Smooth muscle cell (in vitro differentiated cells): ENCODE data around the gene CNTROB. TPM values are rescaled to one million over a fixed set of nuclear protein-coding genes. Genes with fewer than 3 reads are reported as not detected.

ENCODE experiments used
- DNase-seq: peaks from one replicate; lab custom pipeline; 2025; ENCODE audit not compliant: unreplicated experiment; lab: John Stamatoyannopoulos, UW
- H2AFZ ChIP-seq: fragments of 200-600 bp; sonication (generic); 2 replicates; pipeline ENCODE4 v1.6.0; 2016; ENCODE audit warnings: antibody characterized with exemption, low read depth, mild to moderate bottlenecking
- H3F3A ChIP-seq: fragments of 200-600 bp; sonication (generic); 2 replicates; pipeline ENCODE4 v1.6.0; 2017; ENCODE audit warnings: antibody characterized with exemption, low read depth
- H3K27ac ChIP-seq: fragments of 200-600 bp; sonication (generic); 2 replicates; pipeline ENCODE4 v1.5.1; 2016; ENCODE audit warnings: low read depth, mild to moderate bottlenecking
- H3K27me3 ChIP-seq: fragments of 200-600 bp; sonication (generic); 2 replicates; pipeline ENCODE4 v1.6.1; 2016; ENCODE audit warnings: low read depth, mild to moderate bottlenecking
- H3K36me3 ChIP-seq: fragments of 200-600 bp; sonication (generic); 2 replicates; pipeline ENCODE4 v1.5.1; 2016; ENCODE audit warnings: low read depth
- H3K4me1 ChIP-seq: fragments of 200-600 bp; sonication (generic); 2 replicates; pipeline ENCODE4 v1.5.1; 2016; ENCODE audit warnings: low read depth
- H3K4me2 ChIP-seq: fragments of 200-600 bp; sonication (generic); 2 replicates; pipeline ENCODE4 v1.6.0; 2016; ENCODE audit warnings: mild to moderate bottlenecking
- H3K4me3 ChIP-seq: fragments of 200-600 bp; sonication (generic); 2 replicates; pipeline ENCODE4 v1.5.1; 2016; ENCODE audit warnings: mild to moderate bottlenecking
- H3K79me2 ChIP-seq: fragments of 200-600 bp; sonication (generic); 2 replicates; pipeline ENCODE4 v1.6.0; 2016; ENCODE audit warnings: low read depth, mild to moderate bottlenecking
- H3K9ac ChIP-seq: fragments of 200-600 bp; sonication (generic); 2 replicates; pipeline ENCODE4 v1.6.0; 2016; ENCODE audit warnings: low read depth
- H3K9me3 ChIP-seq: fragments of 200-600 bp; sonication (generic); replicated peaks from 2 replicates; pipeline ENCODE4 v1.5.1; 2016; ENCODE audit warnings: low read depth
- H4K20me1 ChIP-seq: fragments of 200-600 bp; sonication (generic); 2 replicates; pipeline ENCODE4 v1.6.0; 2016; ENCODE audit warnings: low read depth
- CTCF ChIP-seq: fragments of 200-600 bp; sonication (generic); IDR thresholded peaks from 2 replicates; pipeline ENCODE4 v1.5.1; 2017; ENCODE audit warnings: borderline replicate concordance, mild to moderate bottlenecking, antibody characterized with exemption; ENCODE audit not compliant: insufficient read depth, poor library complexity, severe bottlenecking
- WGBS: methylation state at CpG from one replicate; pipeline ENCODE4 v1.1.7; 2016; ENCODE audit warnings: low lambda C conversion rate; 5-methylcytosine and 5-hydroxymethylcytosine counted together
- polyA plus RNA-seq: library from polyadenylated mRNA; unstranded; fragments of >200 nt; fragmentation: Nextera tagmentation; extraction: Ambion mirVana; gene quantifications from 2 replicates; pipeline ENCODE4 v1.2.1, GENCODE V29; 2016
- total RNA-seq: library from RNA; depleted of rRNA; stranded (reverse); fragments of >200 nt; gene quantifications from 2 replicates; pipeline ENCODE4 v1.2.3, GENCODE V29; 2014

The CNTROB gene
- total and polyA plus RNA-seq, 2 experiments from 2014 or later, result 11.1 to 20.6 TPM

GRCh38 chr17:7903154-7904103, 28.6 kb upstream of the CNTROB start:
- TF ChIP-seq CTCF, result no peak

GRCh38 chr17:7909089-7909488, 22.9 kb upstream of the CNTROB start:
- Histone ChIP-seq H3K79me2 (no peaks in the 10 kb centered on the region), H3K4me3 (no peak overlapping the region), H3K9me3 (no peaks in the 10 kb centered on the region), H4K20me1 (no peaks in the 10 kb centered on the region), H3K9ac (no peak overlapping the region), H3K4me1 (peaks cover 1% of the 10 kb centered on the region), H3K27me3 (no peaks in the 10 kb centered on the region), H2AFZ (no peak overlapping the region), H3F3A (peaks cover 4% of the 10 kb centered on the region), H3K4me2 (no peak overlapping the region), H3K36me3 (peaks cover 3% of the 10 kb centered on the region), H3K27ac (no peak overlapping the region)
- no peak for TF ChIP-seq CTCF
- no peak for DNase-seq
- WGBS, result 98% methylated on average over 27 of the region's 29 CpGs

More at GRCh38 chr17:7903154-7904103, 28.6 kb upstream of the CNTROB start:
- no peaks in the 10 kb centered on the region for H3K79me2 ChIP-seq
- H3K27ac ChIP-seq, result no peak overlapping the region
- DNase-seq, result no peak
- no peak overlapping the region for H2AFZ ChIP-seq
- peaks cover 12% of the 10 kb centered on the region for H3K4me1 ChIP-seq
- no peak overlapping the region for H3K4me2 ChIP-seq
- WGBS, result 87% methylated on average over 22 of the region's 22 CpGs
- no peaks in the 10 kb centered on the region for H4K20me1 ChIP-seq
- H3K9me3 ChIP-seq, result no peaks in the 10 kb centered on the region
- no peak overlapping the region for H3K9ac ChIP-seq
- no peak overlapping the region for H3K4me3 ChIP-seq
- no peaks in the 10 kb centered on the region for H3K27me3 ChIP-seq
- no peaks in the 10 kb centered on the region for H3F3A ChIP-seq
- H3K36me3 ChIP-seq, result peaks cover 7% of the 10 kb centered on the region

DNA sequence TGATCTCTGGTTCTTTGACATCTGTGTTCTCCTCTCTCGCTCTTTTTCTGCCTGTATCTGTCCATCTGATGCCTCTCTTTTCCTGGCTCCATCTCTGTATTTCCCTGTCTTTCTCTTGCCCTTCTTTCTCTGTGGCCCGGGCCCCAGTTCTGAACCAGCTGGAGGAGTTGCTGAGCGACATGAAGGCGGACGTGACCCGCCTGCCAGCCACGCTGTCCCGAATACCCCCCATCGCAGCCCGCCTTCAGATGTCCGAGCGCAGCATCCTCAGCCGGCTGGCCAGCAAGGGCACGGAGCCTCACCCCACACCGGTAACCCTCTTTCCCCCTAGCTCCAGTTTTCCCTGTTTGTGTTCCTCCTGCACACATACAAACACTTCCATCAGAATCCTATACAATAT, 21.7 kb upstream of the CNTROB start:
- 97% methylated on average over 15 of the region's 15 CpGs for WGBS

More for the DNA sequence above, 21.7 kb upstream of the CNTROB start:
- DNase-seq, result no peak
- peaks cover 4% of the 10 kb centered on the region for H3F3A ChIP-seq
- H3K27me3 ChIP-seq, result no peaks in the 10 kb centered on the region
- no peak overlapping the region for H3K27ac ChIP-seq
- no peak overlapping the region for H3K4me2 ChIP-seq
- no peak overlapping the region for H2AFZ ChIP-seq
- no peaks in the 10 kb centered on the region for H3K79me2 ChIP-seq
- no peak overlapping the region for H3K9ac ChIP-seq
- no peak for TF ChIP-seq CTCF
- H3K9me3 ChIP-seq, result no peaks in the 10 kb centered on the region
- peaks cover 3% of the 10 kb centered on the region for H3K36me3 ChIP-seq
- no peaks in the 10 kb centered on the region for H4K20me1 ChIP-seq
- H3K4me3 ChIP-seq, result no peak overlapping the region
- no peaks in the 10 kb centered on the region for H3K4me1 ChIP-seq
